VCaP (cell line): ENCODE results near the gene THBS1.
A peak's percentile ranks its signal among the peaks of the same experiment; 100 is the strongest.

Experiments
- H3K27ac ChIP-seq: fragments of 450-650 bp; 2 replicates; pipeline ENCODE4 v1.5.1; 2017
- TF ChIP-seq, protein P1 (sequence below): fragments of 450-650 bp; conservative IDR thresholded peaks from 2 replicates; pipeline ENCODE4 v1.5.1; 2017; ENCODE audit warnings: mild to moderate bottlenecking, moderate library complexity

THBS1 gene

DNA sequence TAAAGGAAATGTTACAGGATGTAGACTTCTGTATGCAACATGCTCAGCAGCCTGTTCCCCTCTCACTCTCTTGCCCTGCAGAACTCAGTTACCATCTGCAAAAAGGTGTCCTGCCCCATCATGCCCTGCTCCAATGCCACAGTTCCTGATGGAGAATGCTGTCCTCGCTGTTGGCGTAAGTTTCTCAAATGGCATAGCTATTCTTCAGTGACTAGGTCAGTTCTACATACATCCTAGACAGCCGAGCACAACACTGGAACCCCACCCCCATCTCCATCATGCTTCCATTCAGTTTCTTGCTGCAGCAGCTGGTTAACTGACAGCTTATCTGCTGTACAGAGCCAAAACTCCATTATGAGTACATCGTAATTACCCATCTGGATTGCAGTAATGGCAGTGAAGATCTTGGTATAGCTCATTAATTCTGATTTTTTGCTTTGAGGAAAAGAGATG is 4.5 kb downstream of the THBS1 start:
- TF ChIP-seq, protein P1, sequence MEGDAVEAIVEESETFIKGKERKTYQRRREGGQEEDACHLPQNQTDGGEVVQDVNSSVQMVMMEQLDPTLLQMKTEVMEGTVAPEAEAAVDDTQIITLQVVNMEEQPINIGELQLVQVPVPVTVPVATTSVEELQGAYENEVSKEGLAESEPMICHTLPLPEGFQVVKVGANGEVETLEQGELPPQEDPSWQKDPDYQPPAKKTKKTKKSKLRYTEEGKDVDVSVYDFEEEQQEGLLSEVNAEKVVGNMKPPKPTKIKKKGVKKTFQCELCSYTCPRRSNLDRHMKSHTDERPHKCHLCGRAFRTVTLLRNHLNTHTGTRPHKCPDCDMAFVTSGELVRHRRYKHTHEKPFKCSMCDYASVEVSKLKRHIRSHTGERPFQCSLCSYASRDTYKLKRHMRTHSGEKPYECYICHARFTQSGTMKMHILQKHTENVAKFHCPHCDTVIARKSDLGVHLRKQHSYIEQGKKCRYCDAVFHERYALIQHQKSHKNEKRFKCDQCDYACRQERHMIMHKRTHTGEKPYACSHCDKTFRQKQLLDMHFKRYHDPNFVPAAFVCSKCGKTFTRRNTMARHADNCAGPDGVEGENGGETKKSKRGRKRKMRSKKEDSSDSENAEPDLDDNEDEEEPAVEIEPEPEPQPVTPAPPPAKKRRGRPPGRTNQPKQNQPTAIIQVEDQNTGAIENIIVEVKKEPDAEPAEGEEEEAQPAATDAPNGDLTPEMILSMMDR: no peak
- H3K27ac ChIP-seq: peak overlapping the region; percentile 94

DNA sequence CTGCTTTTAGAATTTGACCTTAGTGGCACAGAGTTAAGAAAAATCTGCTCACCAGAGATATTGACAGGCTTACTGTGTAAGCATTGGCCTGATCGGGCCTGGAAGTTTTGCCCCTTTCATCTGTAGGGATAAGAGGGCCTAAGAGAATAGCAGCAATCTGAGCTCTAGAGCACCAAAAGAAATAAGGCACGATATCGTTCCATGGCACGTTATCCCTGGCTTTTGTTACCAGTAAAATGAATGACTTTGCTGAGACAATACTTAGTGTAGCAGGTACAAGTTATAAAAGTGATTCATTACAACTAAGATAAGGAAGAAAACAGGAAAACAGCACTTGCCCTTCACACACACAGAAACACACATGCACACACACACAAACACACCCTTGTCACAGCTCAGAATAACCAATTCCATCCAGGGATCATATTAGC is 5.0 kb downstream of the THBS1 start:
- TF ChIP-seq, protein P1: no peak
- peak overlapping the region; percentile 94 for H3K27ac ChIP-seq

DNA sequence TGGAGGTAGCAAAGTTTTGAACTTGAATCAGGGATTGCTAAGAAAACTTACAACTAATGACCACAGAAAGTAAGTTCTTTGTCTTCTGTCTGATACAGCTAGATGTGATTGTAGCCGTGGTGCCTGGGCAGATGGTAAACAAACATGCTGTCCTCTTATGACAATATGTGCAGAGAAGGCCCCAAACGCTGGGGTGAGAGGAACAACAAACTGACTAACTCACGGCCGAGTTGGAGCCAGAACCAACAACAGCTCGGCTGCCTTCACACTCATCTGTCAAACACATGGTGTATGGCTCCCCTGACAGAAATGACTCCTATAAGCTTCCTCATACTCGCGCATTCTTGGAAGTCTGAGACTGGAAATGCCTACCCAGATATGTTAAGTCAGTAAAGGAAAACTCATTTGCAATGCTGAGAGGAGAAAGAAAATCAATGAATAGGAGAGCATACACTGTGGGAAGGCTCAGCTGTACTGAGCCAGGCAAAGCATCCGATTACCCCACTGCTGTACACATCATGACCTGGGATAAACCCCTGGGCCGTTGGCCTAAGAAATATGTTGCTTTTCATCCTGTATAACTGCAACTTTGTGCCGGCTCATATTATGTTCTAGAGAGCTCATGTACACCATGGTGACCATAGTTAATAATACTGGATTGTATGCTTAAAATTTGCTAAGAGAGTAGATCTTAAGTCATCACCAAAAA is 5.7 kb downstream of the THBS1 start:
- TF ChIP-seq, protein P1: no peak
- H3K27ac ChIP-seq: peak overlapping the region; percentile 94

DNA sequence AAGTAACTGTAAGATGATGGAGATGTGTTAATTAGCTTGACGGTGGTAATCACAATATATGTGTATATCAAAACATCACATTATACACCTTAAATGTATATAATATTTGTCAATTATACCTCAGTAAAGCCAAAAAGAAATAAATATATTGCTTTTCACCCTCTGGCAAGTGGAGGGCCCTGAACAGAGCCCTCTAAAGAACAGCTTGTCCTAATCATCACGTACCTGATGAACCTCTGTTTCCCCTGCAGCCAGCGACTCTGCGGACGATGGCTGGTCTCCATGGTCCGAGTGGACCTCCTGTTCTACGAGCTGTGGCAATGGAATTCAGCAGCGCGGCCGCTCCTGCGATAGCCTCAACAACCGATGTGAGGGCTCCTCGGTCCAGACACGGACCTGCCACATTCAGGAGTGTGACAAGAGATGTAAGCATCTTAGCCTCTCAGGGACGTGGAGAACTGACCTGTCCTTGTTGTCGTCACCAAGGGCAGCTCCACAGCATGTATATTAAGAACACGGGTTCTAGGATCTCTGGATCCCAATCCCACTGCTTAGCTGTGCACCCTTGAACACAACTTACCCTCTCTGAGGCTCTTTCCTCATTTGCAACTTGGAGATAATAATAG is 6.3 kb downstream of the THBS1 start:
- TF ChIP-seq, protein P1: no peak
- H3K27ac ChIP-seq: peak overlapping the region; percentile 94

DNA sequence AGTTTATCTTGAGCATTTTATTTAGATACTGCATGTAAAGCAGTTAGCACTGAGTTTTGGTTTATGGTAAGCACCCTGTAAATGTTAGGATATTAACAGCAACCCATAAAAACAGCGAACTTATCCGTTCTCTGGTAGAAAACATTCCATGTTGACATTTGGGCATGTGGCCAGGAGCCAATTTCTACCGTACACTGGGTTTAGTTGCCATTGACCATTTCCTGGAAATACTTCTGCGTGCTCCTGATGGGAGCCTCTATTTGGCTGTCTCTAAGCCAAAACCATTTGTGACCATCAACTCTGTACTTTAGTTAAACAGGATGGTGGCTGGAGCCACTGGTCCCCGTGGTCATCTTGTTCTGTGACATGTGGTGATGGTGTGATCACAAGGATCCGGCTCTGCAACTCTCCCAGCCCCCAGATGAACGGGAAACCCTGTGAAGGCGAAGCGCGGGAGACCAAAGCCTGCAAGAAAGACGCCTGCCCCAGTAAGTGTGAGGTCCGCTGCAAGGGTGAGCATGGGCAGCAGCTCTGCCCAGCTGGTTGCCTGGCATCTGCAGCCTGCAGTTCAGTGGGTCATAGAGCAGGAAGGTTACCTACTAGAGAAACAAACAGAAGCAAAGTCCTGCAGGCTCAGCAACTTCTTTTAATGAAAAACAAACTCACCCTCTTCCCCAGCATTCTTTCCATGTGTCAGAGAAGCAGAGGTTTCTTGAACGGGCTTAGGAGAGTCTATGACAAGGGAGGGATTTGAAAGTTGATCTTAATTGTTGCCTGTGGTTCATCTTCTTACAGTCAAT is 7.1 kb downstream of the THBS1 start:
- TF ChIP-seq, protein P1: no peak
- peak overlapping the region; percentile 94 for H3K27ac ChIP-seq

DNA sequence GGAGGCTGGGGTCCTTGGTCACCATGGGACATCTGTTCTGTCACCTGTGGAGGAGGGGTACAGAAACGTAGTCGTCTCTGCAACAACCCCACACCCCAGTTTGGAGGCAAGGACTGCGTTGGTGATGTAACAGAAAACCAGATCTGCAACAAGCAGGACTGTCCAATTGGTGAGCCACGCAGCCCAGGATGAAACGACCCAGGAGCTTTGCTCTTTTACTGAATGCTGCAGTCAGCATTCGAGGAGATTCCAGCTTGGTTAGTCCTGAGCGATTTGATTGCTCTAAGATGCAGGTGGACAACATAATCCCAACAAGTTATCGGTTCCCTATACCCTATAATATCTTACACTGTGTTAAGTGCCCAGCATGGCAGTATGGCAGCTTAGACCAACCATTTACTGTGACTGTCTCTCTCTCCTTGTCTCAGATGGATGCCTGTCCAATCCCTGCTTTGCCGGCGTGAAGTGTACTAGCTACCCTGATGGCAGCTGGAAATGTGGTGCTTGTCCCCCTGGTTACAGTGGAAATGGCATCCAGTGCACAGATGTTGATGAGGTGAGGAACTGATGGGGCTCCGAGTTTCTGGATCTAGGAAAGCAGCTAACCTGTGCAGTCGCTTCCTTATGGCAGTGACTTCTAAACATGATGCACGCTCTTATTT is 7.8 kb downstream of the THBS1 start:
- H3K27ac ChIP-seq: peak overlapping the region; percentile 94
- TF ChIP-seq, protein P1: no peak
